Choroid plexus epithelial cell (primary cell): Measurements from ENCODE around the gene KANK2.
A peak's percentile ranks its signal among the peaks of the same experiment; 100 is the strongest.

Experiments
- DNase-seq: peaks from one replicate; pipeline ENCODE4 v3.0.0-alpha.2; 2010; ENCODE audit warnings: low read depth
- H3K4me3 ChIP-seq: 2 replicates; pipeline ENCODE4 v1.5.1; 2011; ENCODE audit warnings: low read depth, mild to moderate bottlenecking, control low read depth, low read length, moderate library complexity
- TF ChIP-seq, protein P1 (sequence below): conservative IDR thresholded peaks from 2 replicates; pipeline ENCODE4 v1.5.1; 2011; ENCODE audit warnings: low read depth, mild to moderate bottlenecking, control low read depth, inconsistent platforms, low read length, moderate library complexity

KANK2 gene

DNA sequence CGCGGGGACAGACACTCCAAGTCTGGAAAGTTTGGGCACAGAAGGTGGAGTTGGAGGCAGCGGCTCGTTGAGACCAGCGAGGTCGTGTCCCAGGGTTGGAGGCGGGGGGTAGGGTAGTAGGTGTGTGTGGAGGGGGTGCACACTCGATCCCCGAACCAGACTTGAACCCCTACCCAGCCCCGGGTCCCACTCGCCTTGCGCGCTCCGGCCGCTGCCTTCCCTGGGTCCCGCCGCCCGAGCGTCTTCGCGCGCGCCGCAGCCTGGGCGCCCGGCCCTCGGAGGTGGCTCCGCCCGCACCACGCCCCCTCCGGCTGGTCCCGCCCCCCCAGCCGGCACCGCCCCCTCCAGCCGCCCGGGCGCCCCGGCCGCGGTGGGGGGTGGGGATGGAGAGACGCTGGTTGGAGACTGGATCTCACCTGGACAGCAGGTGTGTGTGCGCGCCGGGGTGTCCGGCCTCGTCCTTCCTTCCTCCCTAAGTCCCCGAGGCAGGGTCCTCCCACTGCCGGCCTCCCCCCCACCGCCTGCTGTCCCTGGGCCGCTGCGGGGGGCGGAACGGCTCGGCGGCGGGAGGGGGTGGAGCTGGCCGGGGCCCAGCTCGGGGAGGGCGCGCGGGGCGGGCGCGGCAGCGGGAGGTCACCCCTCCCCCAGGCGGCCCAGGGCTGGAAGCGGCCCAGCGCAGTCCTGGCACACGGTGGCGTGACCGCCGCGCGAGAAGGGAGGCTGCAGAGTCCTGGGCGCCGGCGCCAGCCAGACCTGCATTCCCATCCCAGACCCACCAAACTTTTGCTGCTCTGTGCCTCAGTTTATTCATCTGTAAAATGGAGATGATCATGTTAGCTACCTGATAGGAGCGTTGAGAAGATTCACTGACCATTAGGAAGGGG lies at the start of gene KANK2:
Gene KANK2 (minus strand): TSS at position 255 of the 884 bp plus-strand sequence. CDS start 3,034 bp downstream, outside the sequence.
- H3K4me3 ChIP-seq, result peak within 1 kb of the TSS; percentile 70
- TF ChIP-seq, protein P1, sequence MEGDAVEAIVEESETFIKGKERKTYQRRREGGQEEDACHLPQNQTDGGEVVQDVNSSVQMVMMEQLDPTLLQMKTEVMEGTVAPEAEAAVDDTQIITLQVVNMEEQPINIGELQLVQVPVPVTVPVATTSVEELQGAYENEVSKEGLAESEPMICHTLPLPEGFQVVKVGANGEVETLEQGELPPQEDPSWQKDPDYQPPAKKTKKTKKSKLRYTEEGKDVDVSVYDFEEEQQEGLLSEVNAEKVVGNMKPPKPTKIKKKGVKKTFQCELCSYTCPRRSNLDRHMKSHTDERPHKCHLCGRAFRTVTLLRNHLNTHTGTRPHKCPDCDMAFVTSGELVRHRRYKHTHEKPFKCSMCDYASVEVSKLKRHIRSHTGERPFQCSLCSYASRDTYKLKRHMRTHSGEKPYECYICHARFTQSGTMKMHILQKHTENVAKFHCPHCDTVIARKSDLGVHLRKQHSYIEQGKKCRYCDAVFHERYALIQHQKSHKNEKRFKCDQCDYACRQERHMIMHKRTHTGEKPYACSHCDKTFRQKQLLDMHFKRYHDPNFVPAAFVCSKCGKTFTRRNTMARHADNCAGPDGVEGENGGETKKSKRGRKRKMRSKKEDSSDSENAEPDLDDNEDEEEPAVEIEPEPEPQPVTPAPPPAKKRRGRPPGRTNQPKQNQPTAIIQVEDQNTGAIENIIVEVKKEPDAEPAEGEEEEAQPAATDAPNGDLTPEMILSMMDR, result no peak
- DNase-seq, result peak; percentile 77

DNA sequence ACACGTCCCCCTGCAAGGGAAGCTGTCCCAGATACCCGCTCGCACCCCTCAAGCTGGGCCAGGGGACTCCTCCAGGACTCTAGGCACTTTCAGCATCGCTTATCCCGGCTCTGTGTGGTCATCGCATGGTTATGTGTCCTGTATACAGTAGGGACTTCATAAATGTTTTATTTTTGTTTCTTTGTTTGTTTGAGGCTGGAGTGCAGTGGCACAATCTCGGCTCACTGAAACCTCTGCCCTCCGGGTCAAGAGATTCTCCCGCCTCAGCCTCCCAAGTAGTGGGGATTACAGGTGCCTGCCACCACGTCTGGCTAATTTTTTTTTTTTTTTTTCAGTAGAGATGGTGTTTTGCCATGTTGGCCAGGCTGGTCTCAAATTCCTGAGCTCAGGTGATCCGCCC lies 49.6 kb upstream of the KANK2 start:
- TF ChIP-seq, protein P1, result no peak
- DNase-seq, result no peak
- H3K4me3 ChIP-seq, result no peak overlapping the region

DNA sequence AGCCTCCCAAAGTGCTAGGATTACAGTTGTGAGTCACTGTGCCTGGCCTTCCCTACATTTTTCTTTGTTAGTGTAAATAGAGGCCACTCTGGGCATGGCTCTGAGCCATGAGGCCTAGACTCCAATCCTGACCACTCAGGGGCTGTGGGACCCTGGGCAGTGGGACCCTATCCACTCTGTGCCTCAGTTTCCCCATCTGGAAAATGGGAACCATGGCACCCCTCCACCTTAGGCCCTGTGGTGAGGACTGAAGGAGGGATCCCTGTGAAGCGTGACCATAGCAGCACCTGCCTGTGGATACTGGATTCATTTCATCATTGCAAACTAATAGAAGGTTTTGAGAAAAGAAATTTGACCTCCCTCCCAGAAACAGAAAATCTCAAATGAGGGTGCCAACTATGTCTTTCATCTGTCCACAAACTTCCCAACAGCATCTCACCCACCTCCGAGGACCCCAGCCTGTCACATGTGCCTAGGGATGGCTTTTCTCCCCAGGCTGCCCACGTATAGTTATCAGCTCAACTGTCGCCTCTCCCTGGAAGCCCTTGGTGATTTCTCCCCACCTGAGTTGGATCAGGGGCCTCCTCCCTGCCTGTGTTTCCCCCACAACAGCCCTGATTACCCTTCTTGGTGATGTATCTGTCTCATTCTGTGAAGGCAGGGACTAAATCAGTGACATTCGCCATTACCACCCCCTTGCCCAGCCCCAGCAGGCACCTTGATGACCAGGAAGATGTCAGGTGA lies 47.7 kb upstream of the KANK2 start:
- no peak overlapping the region for H3K4me3 ChIP-seq
- TF ChIP-seq, protein P1, result no peak
- no peak for DNase-seq

DNA sequence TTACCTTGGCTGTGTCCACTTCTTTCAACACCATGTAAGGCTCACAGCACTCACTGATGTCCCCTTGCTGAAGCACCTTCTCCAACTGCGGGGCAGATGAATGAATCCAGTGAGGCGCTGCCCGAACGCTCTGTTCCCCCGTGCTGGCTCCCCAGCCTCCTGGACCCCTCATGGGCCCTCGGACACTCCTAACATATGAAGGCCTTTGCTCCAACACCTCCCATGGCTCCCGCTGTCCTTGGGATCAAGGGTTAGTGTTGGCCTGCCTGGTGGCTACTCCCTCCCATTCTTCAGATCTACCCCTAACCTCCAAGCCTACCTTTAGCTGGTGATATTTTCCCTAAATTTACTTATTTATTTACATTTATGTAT lies 46.4 kb upstream of the KANK2 start:
- no peak for DNase-seq
- TF ChIP-seq, protein P1, result no peak
- no peak overlapping the region for H3K4me3 ChIP-seq

DNA sequence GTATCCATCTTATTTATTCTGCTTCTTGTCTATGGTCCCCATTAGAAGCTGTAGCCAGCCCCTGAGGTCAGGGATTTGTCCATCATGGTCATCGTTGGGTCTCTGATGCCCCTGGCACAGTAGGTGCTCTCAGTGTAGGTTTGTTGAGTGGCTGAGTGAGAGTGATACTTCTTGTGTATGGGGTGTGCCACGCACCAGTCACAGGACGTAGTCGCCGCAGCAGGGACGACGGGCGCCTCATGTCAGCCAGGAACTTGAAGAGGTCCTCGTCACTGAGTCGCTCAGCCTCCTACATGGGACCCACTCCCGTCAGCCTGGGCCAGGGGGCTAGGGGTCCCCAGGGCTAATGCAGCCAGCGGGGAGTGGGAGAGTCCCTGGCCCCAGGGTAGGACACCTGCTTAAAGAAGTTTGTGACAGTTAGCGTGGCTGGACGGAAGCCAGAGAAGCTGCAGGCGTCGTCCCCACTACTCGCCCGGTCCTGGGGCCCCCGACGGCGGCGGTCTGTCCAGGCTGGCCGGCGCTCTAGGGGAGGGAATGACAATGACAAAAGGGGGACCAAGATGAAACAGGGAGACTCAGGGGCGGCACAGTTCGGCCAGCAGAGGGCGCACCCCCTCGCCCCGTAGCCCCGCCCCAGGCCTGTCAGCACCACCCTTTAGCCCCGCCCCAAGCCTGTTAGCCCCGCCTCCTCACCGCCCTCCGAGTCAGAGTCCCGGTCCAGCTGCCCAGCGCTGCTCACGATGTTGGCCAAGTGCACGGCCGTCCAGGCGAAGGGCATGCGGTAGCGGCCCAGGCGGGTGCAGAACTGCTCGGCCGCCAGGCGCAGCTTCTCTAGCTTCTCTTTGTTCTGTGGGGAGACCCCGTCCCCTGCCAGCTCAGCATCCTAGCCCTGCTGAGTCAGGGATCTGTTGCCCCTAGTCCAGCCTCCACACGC lies 45.8 kb upstream of the KANK2 start:
- peak; percentile 89 for DNase-seq
- H3K4me3 ChIP-seq, result no peak overlapping the region
- TF ChIP-seq, protein P1, result peak; percentile 79

DNA sequence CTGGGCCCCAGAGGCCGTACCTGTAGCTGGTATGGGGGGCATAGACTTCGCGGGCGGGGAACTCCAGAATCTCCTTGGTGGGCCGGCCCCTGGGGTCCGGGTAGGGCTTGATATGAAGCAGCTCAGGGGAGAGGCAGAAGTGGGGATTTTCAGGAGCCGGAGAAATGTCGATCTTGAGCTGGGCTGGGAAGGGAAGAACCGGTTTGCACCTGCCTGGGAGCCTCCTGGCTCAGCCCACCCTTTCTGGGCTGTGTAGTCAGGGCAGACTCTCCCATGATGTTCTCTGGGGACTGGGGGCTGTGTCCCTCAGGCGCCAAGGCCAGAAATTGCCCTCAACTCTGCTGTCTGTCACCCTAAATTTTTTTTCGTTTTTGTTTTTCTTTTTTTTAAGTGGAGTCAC lies 44.7 kb upstream of the KANK2 start:
- no peak overlapping the region for H3K4me3 ChIP-seq
- DNase-seq, result no peak
- TF ChIP-seq, protein P1, result no peak
